GM21360 (cell line): ENCODE results near the gene CARD9.
"Not testable (repeated sequence)": the region's sequence is repeated elsewhere in the genome, so short reads cannot be mapped to it uniquely, and the experiment has no call there.

Experiments used
- ATAC-seq: cut with Tn5 transposase; IDR thresholded peaks from one replicate; pipeline ENCODE4 v1.9.1; 2021; ENCODE audit warnings: mild to moderate bottlenecking, moderate library complexity; ENCODE audit not compliant: unreplicated experiment

CARD9 gene

DNA sequence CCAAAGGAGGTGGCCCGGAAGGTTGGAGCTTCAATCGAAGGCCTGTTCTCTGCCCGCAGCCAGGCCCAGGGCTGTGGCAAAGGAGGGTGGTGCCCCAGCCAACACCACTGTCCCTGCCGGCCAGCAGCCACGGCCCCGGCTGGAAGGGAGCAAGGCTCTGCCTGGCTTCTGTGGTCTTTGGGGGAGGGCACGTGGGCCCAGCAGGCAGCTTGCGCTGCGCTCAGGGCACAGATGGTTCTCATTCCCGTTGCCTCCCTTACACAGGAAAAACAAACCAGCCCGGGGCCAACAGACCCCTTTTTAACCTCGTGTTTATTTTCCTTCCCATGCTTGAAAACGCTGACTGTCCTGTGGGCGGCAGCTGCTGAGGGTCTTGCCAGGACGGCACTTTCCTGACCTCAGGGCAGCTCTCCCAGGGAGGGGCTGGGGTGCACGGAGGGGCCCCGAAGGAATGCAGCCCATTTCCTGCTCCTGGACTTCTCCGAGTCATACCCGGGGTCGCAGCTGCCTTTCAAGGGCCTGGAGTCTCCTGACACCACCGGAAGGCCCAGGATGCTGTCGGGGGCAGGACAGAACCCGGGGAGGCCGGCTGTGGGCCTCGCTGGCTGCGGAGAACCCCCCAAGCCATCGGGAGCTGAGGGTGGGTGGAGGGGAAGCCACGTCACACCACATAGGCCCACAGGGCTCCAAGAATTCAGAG lies 47.3 kb downstream of the CARD9 start:
- ATAC-seq = no peak

DNA sequence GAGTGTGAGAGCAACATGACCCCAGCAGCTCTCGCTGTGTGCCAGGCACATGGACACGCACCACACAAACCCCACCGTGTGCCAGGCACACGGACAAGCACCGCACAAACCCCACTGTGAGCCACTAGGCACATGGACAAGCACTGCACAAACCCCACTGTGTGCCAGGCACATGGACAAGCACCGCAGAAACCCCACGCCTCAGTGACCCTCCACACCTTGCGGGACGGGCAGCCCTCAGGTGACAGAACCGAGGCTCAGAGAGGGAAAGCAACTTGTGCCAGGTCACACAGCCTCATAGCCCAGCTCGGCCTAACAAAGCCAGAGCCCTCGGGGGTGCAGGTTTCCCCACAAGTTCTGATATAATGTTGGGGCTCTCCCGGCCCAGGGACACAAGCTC lies 48.1 kb downstream of the CARD9 start:
- no peak for ATAC-seq

- no peak for ATAC-seq
These were observed 48.8 kb downstream of the CARD9 start for GRCh38 chr9:136324501-136325300.

GRCh38 chr9:136323371-136323789 lies 50.1 kb downstream of the CARD9 start:
- ATAC-seq = no peak

GRCh38 chr9:136322756-136323330 lies 50.6 kb downstream of the CARD9 start:
- ATAC-seq = no peak

- ATAC-seq = no peak
These were observed 51.9 kb downstream of the CARD9 start for GRCh38 chr9:136321561-136321960.

- ATAC-seq = not testable (repeated sequence)
These were observed 52.5 kb downstream of the CARD9 start for GRCh38 chr9:136320972-136321371.

- not testable (repeated sequence) for ATAC-seq
These were observed 53.5 kb downstream of the CARD9 start for GRCh38 chr9:136319955-136320354.

DNA sequence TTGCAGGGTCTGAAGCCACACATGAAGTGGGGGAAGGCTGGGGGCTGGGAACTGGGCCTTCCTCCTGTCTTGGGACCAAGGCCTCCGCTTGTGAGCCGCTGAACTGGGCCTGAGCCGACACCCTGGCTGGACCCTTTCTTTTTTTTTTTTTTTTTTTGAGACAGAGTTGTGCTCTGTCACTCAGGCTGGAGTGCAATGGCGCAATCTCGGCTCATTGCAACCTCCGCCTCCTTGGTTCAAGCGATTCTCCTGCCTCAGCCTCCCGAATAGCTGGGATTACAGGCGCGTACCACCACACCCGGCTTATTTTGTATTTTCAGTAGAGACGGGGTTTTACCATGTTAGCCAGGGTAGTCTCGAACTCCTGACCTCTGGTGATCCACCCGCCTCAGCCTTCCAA lies 54.2 kb downstream of the CARD9 start:
- ATAC-seq = not testable (repeated sequence)

DNA sequence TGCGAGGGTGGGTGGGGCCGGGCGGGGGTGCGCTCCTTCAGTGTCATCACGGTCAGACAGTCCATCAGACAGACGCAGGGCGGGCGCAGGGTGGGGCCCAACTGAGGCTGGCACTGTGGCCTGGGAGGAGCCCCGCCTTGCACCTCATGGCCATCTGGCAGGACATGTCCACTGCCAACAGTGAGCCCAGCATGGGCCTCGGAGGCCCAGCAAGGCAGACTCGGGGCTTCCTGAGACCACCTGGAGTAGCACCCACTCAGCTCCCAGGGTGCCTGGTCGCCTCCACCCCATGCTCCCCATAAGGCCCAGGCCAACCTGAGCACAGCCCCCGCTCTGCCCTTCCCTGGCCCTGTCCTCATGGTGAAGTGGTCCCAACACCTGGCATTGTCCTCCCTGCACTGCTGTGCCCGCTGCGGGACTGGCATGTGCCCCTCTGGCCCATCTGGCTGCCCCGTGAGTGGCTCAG lies 54.7 kb downstream of the CARD9 start:
- no peak for ATAC-seq

DNA sequence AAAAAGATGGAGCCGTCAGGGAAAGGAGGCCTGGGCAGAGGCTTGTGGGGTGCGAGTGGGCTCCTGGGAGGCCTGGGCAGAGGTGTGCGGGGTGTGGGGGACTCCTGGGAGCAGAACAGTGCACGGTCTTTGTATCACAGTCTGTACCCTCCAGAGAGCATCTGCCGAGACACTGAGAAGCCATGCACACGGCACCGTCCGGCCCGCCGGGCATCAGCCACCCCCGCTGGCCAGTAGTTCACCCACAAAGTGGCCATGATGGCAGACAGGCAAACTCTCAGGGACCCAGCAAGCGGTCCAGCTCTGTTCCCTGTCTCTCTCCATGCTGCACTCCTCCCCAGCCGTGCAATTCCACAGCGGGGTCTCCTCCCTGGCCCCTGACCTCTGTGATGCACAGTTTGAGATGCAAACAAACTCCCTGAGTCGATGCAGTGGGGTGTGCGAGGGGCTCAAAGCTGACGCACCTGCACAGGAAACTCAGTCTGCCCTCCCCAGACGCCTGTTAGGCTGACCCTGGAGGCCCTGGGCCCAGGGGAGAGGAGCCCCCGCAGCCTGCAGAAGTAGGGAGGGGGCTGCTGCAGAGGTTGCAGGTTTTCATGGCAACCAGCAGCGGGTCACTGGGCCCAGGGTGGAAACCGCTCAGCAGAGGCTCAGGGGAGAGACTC lies 55.2 kb downstream of the CARD9 start:
- no peak for ATAC-seq

GRCh38 chr9:136317695-136318094 lies 55.8 kb downstream of the CARD9 start:
- ATAC-seq = no peak

GRCh38 chr9:136316896-136317676 lies 56.4 kb downstream of the CARD9 start:
- ATAC-seq = no peak

DNA sequence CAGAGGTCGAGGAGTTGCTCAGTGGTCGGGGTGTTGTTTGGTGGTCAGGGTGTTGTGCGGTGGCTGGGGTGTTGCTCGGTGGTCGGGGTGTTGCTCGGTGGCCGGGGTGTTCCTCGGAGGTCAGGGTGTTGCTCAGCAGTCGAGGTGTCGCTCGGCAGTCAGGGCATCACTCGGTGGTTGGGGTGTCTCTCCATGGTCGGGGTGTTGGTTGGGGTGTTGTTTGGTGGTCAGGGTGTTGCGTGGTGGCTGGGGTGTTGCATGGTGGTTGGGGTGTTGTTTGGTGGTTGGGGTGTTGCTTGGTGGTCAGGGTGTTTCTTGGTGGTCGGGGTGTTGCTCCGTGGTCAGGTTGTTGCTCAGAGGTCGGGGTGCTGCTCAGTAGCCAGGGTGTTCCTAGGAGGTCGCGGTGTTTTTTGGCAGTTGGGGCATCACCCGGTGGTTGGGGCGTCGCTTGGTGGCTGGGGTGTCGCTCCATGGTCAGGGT lies 57.2 kb downstream of the CARD9 start:
- no peak for ATAC-seq

DNA sequence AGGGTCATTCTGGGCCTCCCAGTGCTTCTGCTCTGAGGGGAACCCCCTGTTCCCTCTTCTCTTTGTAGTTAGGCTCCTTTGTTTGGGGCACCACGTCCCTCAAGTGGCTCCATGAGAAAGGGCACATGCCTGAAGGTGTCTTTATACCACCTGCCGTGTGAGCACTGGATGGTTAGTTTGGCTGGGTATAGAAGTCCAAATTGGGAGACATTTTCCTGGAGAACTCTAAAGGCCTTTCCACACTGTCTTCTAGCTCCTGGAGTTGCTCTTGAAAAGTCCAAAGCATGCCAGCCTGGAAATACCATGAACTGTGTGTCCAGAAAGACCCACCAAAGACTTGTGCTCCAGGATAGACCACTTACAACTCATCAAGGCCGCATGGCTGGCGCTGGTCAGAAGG lies 58.5 kb downstream of the CARD9 start:
- no peak for ATAC-seq

- ATAC-seq = no peak
These were observed 59.4 kb downstream of the CARD9 start for GRCh38 chr9:136314056-136314416.
